GM21717 (cell line): Measurements from ENCODE around the gene CR1.
"Not testable (repeated sequence)": the region's sequence is repeated elsewhere in the genome, so short reads cannot be mapped to it uniquely, and the experiment has no call there.

Experiments used
- ATAC-seq: cut with Tn5 transposase; IDR thresholded peaks from one replicate; pipeline ENCODE4 v1.9.1; 2021; ENCODE audit warnings: mild to moderate bottlenecking, moderate library complexity; ENCODE audit not compliant: unreplicated experiment

The CR1 gene

DNA sequence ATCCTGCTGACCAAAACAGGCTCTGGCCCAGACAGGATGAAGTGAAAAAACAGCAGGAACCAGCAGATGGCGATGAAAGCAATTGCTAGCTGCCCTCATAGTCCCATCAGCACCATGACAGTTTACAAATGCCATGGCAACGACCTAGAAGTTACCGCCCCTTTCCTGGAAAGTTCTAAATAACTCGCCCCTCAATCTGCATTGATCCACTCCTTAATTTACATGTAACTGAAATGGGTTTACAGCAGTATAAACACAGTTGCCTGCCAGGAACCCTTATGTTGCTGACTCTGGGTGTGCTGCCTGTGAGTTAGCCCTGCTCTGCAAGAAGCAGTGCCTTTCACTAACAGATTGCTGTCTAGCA is 83.5 kb downstream of the CR1 start:
- ATAC-seq: peak; percentile 81

DNA sequence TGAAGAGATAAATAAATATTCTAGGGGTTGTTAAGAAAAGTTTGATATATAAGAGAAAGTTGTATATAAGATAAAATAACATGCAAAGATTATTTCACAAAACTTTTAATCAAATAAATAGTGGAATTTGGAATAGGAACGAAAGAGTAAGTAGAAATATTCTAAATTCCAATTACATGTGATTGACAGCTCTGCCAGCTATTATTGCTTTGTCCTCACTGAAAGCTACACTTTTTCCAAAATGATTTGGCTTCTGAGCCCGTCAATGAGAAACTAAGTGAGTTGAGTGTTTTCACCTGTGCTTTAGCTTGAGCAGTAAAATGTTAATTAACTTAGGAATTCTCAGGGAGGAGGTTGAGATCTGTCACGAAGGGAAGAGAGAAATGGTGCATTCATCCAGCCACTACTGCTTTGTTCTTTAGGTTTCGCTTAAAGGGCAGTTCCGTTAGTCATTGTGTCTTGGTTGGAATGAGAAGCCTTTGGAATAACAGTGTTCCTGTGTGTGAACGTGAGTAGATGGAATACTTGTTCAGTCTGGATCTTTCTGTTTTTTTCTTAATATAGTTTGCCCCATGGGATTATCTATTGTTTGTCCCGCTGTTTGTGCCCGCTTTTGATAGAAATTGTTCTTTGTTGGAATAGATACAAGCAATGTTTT is 85.7 kb downstream of the CR1 start:
- ATAC-seq: no peak

DNA sequence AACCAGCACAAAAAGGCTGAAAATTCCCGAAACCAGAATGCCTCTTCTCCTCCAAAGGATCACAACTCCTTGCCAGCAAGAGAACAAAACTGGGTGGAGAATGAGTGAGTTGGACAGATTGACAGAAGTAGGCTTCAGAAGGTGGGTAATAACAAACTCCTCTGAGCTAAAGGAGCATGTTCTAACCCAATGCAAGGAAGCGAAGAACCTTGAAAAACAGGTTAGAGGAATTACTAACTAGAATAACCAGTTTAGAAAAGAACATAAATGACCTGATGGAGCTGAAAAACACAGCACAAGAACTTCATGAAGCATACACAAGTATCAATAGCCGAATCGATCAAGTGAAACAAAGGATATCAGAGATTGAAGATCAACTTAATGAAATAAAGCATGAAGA is 93.5 kb downstream of the CR1 start:
- ATAC-seq: not testable (repeated sequence)

DNA sequence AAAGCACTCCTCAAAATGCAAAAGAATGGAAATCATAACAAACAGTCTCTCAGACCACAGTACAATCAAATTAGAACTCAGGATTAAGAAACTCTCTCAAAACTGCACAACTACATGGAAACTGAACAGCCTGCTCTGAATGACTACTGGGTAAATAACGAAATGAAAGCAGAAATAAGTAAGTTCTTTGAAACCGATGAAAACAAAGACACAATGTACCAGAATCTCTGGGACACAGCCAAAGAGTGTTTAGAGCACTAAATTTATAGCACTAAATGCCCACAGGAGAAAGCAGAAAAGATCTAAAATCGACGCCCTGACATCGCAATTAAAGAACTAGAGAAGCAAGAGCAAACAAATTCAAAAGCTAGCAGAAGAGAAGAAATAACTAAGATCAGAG is 95.2 kb downstream of the CR1 start:
- not testable (repeated sequence) for ATAC-seq

DNA sequence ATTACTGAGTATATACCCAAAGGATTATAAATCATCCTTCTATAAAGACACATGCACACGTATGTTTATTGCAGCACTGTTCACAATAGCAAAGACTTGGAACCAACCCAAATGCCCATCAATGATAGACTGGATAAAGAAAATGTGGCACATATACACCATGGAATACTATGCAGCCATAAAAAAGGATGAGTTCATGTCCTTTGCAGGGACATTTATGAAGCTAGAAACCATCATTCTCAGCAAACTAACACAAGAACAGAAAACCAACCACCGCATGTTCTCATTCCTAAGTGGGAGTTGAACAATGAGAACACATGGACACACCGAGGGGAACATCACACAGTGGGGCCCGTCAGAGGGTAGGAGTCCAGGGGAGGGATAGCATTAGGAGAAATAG is 98.1 kb downstream of the CR1 start:
- ATAC-seq: not testable (repeated sequence)

DNA sequence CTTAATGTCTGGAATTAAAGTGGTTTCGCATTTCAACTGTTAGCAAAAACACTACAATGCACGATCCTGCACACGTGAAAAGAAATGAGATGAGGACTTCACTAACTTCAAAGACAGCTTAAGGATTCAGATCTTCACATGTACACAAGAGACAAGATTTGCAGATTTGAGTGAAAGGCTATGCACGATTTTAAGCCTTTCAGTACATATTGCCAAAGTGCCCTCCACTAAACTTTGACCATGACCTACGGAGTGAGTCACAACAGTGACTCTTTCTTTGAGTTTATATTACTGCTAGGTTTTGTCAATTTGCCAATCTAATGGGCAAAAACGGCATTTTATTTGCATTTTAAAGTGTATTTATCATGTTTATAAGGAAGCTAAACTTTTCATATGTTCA is 107.8 kb downstream of the CR1 start:
- ATAC-seq: no peak

DNA sequence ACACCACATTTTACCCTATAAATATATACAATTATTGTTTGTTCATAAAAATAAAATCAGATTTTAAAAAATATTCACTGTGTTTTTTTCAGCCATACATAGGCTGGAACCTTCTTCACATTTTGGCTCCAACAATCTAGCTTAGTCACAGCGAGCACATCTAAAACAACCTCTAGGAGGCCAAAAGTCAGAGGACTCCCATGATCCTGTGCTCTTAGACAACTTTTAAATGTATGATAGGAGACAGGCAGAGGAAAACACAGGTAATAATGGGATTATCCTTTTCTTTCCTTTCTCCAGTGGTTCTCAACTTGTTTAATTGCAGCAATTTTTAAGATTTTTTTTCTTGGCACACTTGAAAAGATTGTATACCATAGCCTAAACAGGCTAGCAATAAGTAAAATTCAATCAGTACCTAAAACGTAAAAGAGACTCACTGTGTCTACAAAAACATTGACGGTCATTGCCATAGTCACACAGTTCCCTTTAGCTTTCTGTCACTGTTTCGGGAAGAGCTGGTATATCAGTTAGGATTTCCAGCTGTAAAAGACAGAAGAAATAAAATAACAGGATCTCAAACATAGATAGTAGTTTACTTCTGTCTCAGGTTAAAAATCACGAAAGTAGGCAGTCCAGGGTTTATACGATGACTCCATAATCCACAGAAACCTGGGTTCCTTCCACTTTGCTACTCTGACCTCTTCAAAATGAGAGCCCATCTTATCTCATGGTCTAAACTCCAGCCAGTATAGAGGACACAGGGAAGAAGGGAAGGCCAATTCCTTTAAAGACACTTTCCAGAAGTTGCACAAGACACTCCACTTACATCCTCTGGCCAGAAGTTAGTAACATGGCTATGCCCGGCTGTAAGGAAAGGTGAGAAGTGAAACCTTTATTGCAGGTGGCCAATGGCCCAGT is 109.7 kb downstream of the CR1 start:
- ATAC-seq: no peak

DNA sequence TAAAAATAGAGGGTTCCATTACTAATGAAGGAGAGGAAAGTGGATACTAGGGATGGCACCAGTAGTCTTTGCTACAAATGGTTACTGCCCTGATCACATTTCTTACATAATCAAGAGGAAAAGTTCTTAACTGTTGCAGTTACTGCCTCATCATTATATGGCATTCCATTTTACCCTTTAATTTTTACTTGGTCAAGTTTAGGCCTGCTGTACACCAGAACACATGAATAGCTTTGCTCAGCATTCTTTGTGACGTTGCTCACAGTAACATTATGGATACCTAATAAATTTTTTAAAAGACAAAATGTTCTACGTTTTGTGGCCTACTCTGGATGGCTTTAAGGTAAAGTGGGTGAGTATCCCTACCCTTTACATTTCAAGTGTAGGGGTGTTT is 110.4 kb downstream of the CR1 start:
- no peak for ATAC-seq

DNA sequence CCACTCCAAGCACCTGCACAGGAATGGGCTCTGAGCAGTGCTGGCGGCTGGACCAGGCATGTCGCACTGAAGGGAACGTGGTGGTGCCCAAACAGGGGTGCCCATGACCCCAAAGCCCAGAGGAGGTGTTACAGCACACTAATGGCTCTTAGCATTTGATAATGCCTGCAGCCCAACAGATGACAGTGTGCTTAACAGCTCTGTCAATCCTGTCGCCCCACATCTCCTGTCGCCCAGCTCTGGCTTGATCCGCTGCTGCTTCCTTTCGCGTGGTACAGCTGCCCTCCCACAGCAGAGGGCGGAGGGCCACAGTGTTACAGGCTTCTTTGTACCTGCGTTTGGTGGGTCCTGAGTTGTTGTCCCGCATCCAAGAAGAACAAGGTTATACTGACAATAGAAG is 116.8 kb downstream of the CR1 start:
- ATAC-seq: no peak

DNA sequence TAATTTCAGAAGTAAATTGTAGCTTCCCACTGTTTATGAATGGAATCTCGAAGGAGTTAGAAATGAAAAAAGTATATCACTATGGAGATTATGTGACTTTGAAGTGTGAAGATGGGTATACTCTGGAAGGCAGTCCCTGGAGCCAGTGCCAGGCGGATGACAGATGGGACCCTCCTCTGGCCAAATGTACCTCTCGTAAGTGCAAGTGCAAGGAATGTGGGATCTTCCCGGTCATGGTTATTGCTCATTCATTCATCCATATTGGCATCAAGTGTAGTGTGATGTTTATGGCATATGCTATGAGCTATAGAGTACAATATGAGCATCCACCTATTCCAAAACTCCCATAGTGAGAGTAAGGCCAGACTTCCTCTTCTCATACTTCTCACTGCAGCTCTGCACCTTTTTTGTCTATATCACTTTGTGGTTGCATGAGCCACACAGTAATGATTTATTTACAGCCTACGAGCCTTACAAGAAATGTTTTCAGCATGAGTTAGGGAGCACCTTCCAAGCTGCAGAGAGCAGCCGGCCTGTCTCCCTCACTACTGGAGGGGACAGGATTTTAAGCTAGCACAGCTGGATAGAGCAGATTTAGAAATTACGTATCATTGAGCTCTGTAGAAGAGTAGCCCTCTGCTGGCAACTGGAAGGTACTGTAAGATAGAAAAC is 124.0 kb downstream of the CR1 start:
- ATAC-seq: peak; percentile 92

DNA sequence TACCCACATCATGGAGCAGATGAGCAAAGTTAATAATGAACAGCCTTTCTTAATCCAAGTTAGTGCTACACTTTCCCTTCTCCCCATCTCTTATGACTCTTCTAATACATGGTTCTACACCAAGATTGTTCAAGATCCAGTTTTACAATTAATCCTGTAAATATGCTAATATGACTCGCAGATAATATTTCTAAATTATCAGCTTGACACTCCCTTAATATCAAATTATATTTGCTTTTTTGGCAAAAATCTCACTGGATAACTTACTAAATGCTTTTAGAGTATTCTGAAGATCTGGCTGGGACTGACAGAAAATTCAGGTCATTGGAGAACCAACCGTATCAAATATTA is 124.6 kb downstream of the CR1 start:
- no peak for ATAC-seq

DNA sequence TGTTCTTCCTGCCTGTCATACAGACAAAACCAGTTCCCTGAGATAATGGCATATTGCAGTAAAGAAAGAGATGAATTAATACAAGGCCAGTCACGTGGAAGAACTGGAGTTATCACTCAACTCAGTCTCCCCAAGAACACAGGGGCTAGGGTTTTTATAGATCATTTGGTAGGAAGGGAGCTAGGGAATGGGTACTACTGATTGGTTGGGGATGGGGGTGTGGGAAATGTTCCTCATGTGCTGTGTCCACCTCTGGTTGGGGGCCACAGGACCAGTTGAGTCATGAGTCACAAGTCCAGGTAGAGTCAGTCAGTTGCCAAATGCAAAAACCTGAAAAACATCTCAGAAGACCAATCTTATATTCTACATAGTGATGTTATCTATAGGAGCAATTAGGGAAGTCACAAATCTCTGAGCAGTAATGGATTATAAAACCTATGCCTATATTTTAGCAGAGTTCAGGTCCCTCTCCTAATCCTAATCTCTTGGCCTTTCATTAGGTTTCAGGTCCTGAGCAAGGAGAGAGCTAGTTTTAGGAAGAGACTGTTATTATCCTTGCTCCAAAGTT is 129.6 kb downstream of the CR1 start:
- not testable (repeated sequence) for ATAC-seq

DNA sequence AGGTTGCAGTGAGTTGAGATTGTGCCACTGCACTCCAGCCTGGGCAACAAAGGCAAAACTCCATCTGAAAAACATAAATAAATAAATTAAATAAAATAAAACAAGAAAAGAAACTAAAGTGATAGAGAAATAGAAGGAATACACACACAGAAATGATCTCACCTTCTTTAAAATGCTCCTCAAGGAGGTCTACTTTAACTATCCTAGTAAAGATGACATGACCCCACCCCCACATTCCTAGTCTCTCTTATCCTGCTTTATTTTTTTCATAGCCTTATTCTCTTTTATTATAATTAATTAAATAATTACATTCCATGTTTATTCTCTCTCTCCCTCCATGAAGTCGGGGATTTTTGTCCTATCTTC is 131.0 kb downstream of the CR1 start:
- no peak for ATAC-seq

DNA sequence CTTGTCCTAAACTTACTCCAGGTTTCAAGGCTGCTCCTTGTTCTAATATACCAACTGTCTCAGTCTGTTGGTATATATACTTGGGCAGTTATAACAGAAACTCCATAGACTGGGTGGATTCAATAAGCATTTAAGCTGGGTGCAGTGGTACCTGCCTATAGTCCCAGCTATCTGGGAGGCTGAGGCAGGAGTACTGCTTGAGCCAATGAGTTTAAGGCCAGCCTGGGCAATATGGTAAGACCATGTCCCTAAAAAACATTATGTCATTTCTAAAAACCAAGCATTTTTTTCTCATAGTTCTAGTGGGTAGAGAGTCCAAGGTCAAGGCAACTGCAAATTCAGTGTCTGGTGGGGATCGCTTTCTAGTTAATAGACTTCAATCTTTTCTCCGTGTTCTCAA is 131.5 kb downstream of the CR1 start:
- no peak for ATAC-seq

DNA sequence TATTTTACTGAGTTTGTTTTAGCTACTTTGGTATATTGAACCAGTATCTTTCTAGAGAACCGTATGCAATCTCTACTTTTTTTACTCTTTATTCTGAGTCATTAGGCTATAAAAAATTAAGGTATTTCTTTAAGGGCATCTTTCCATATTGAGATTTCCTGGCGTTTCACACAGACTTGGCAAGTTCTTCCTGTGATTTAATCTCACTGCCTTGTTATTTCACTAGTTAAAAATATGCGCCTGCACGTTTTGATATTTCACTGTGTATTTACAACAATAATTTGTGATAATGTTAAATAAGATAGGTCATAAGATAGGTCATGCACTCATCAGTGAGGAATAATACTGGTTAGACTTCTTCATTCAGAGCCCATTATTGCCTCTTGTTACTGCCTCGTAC is 132.8 kb downstream of the CR1 start:
- no peak for ATAC-seq

DNA sequence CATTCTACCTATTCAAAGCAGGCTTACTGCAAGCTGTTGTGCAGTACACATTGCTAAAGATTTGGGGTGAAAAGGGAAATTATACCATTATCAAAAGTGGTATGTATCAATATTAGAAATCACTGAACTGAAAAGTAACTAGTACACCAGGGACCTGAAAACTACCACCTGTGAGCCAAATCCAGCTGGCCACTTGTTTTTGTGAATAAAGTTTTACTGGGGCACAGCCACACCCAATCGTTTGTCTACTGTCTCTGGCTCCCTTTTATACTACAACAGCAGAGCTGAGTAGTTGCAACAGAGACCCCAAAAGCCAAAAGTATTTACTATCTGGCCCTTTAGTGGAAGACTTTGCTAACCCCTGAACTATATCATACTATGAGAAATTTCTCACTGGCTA is 135.2 kb downstream of the CR1 start:
- no peak for ATAC-seq

DNA sequence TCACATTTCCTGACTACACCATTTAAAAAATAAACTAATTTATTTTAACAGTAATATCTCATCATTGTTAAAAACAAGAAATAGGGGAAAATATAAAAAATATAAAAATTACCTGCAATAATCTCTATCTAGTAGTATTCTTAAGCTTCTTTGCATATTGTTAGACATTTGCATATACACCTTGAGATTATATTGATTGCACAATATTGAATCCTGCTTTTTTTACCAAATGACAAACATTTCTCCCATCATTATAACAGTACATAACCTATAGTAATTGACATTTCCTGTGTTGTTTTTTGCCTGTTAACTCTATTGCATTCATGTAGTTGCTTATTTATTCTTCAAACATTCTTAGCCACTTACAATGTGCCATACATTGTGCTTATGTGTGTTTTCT is 137.3 kb downstream of the CR1 start:
- ATAC-seq: no peak

DNA sequence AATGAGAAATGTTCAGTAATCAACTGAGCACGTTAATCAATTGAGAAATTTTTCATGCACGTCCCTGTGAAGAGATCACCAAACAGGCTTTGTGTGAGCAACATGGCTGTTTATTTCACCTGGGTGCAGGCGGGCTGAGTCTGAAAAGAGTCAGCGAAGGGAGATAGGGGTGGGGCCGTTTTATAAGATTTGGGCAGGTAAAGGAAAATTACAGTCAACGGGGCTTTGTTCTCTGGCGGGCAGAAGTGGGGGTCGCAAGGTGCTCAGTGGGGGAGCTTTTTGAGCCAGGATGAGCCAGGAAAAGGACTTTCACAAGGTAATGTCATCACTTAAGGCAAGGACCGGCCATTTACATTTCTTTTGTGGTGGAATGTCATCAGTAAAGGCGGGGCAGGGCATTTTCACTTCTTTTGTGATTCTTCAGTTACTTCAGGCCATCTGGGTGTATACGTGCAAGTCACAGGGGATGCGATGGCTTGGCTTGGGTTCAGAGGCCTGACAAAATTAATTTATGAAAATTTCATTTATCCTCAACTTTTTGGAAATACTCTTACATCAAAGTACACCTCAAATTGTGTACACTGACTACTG is 137.8 kb downstream of the CR1 start:
- ATAC-seq: not testable (repeated sequence)

DNA sequence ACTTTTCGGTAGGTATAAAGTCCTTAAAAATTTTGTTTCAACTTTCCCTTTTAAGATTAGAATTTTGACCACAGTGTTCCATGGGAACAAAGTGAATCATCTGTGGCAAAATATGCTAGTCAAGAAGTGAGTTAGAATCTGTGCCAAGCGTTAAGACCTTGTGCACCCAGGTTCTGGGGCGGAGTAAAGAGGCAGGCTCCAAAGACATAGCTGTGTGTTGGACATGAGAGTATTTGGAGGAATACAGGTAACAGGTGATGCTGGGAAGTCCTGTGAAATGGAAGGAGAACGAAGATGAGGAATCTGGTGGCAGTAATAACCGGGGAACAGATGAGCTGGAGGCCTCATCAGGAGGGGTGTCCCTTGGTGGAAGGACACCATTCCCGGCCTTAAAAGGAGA is 138.3 kb downstream of the CR1 start:
- not testable (repeated sequence) for ATAC-seq

DNA sequence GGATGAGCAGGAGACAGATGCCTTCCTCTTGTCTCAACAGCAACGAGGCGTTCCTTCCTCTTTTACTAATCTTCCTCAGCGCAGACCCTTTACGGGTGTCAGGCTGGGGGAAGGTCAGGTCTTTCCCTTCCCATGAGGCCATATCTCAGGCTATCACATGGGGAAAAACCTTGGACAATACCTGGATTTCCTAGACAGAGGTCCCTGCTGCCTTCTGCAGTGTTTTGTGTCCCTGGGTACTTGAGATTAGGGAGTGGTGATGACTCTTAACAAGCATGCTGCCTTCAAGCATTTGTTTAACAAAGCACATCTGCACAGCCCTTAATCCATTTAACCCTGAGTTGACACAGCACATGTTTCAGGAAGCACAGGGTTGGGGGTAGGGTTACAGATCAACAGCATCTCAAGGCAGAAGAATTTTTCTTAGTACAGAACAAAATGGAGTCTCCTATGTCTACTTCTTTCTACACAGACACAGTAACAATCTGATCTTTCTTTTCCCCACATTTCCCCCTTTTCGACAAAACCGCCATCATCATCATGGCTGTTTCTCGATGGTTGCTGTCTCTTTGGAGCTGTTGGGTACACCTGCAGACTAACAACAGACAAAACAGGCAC is 139.7 kb downstream of the CR1 start:
- ATAC-seq: not testable (repeated sequence)
